ENCODE results near the gene MAST4.
"Not testable (repeated sequence)": the region's sequence is repeated elsewhere in the genome, so short reads cannot be mapped to it uniquely, and the experiment has no call there.

MAST4 gene

GRCh38 chr5:66646570-66646969, 50.4 kb downstream of the MAST4 start:
- no peak for DNase-seq (ENCODE audit: low spot score)

- DNase-seq (ENCODE audit: low spot score): no peak
Measured at GRCh38 chr5:66647146-66647856, 51.1 kb downstream of the MAST4 start.

- no peak for DNase-seq (ENCODE audit: low spot score)
Measured at GRCh38 chr5:66652818-66653217, 56.6 kb downstream of the MAST4 start.

GRCh38 chr5:66653325-66653724, 57.1 kb downstream of the MAST4 start:
- DNase-seq (ENCODE audit: low spot score): no peak

- peak; percentile 26 for DNase-seq (ENCODE audit: low spot score)
Measured at GRCh38 chr5:66655395-66656324, 59.5 kb downstream of the MAST4 start.

GRCh38 chr5:66658516-66658915, 62.3 kb downstream of the MAST4 start:
- no peak for DNase-seq (ENCODE audit: low spot score)

GRCh38 chr5:66659780-66660179, 63.6 kb downstream of the MAST4 start:
- no peak for DNase-seq (ENCODE audit: low spot score)

- DNase-seq (ENCODE audit: low spot score): no peak
Measured at GRCh38 chr5:66660396-66660795, 64.2 kb downstream of the MAST4 start.

GRCh38 chr5:66661149-66661548, 65.0 kb downstream of the MAST4 start:
- peak; percentile 11 for DNase-seq (ENCODE audit: low spot score)

- no peak for DNase-seq (ENCODE audit: low spot score)
Measured at GRCh38 chr5:66666778-66667177, 70.6 kb downstream of the MAST4 start.

GRCh38 chr5:66669086-66669861, 73.1 kb downstream of the MAST4 start:
- no peak for DNase-seq (ENCODE audit: low spot score)

- DNase-seq (ENCODE audit: low spot score): no peak
Measured at GRCh38 chr5:66669862-66670195, 73.6 kb downstream of the MAST4 start.

GRCh38 chr5:66671305-66671704, 75.1 kb downstream of the MAST4 start:
- peak; percentile 16 for DNase-seq (ENCODE audit: low spot score)

GRCh38 chr5:66674802-66675201, 78.6 kb downstream of the MAST4 start:
- no peak for DNase-seq (ENCODE audit: low spot score)

GRCh38 chr5:66675406-66675805, 79.2 kb downstream of the MAST4 start:
- no peak for DNase-seq (ENCODE audit: low spot score)

- DNase-seq (ENCODE audit: low spot score): no peak
Measured at GRCh38 chr5:66680221-66680620, 84.0 kb downstream of the MAST4 start.

GRCh38 chr5:66680804-66681203, 84.6 kb downstream of the MAST4 start:
- DNase-seq (ENCODE audit: low spot score): no peak

GRCh38 chr5:66684663-66685062, 88.5 kb downstream of the MAST4 start:
- no peak for DNase-seq (ENCODE audit: low spot score)

- no peak for DNase-seq (ENCODE audit: low spot score)
Measured at GRCh38 chr5:66689522-66690220, 93.5 kb downstream of the MAST4 start.

- DNase-seq (ENCODE audit: low spot score): no peak
Measured at GRCh38 chr5:66694036-66694435, 97.8 kb downstream of the MAST4 start.

GRCh38 chr5:66695840-66696239, 99.6 kb downstream of the MAST4 start:
- DNase-seq (ENCODE audit: low spot score): not testable (repeated sequence)

Data from pons (tissue), 1 donor.